Liver (tissue), 9 donors: ENCODE data around the gene AJM1. TPM values are rescaled to one million over a fixed set of nuclear protein-coding genes. Genes with fewer than 3 reads are reported as not detected.

ENCODE experiments used
- DNase-seq: peaks from one replicate; pipeline ENCODE4 v3.0.0-alpha.2; 2017; ENCODE audit warnings: low spot score
- H3K27ac ChIP-seq, 2 donors: one replicate each; pipeline ENCODE4 v1.7.0; 2013; ENCODE audit warnings: inconsistent platforms in 2 of 2, low read length in 2 of 2, control low read depth in 1 of 2, low read depth in 1 of 2, mild to moderate bottlenecking in 1 of 2
- H3K27me3 ChIP-seq, 4 donors: one replicate each; pipeline versions ENCODE4 v1.6.1 to v1.7.0; 2013; ENCODE audit warnings: low read length in 3 of 4, inconsistent platforms in 1 of 4, mild to moderate bottlenecking in 1 of 4, moderate library complexity in 1 of 4; ENCODE audit not compliant: control insufficient read depth in 4 of 4, insufficient read depth in 4 of 4
- H3K36me3 ChIP-seq, 4 donors: one replicate each; pipeline versions ENCODE4 v1.6.1 to v1.7.0; 2013; ENCODE audit warnings: low read length in 3 of 4, mild to moderate bottlenecking in 3 of 4, low read depth in 1 of 4, moderate library complexity in 1 of 4; ENCODE audit not compliant: control insufficient read depth in 4 of 4, insufficient read depth in 3 of 4
- H3K4me1 ChIP-seq, 4 donors: one replicate each; pipeline versions ENCODE4 v1.6.1 to v1.7.0; 2013; ENCODE audit warnings: low read length in 3 of 4, mild to moderate bottlenecking in 3 of 4, moderate library complexity in 1 of 4; ENCODE audit not compliant: control insufficient read depth in 4 of 4, insufficient read depth in 4 of 4
- H3K4me3 ChIP-seq, 3 donors: one replicate each; pipeline versions ENCODE4 v1.6.1 to v1.7.0; 2013; ENCODE audit warnings: low read length in 3 of 3, control low read depth in 1 of 3, low read depth in 1 of 3, mild to moderate bottlenecking in 1 of 3
- H3K9ac ChIP-seq, 2 donors: one replicate each; pipeline ENCODE4 v1.7.0; 2013; ENCODE audit warnings: low read length in 2 of 2, mild to moderate bottlenecking in 2 of 2, moderate library complexity in 2 of 2, control low read depth in 1 of 2, low read depth in 1 of 2
- H3K9me3 ChIP-seq, 4 donors: one replicate each; pipeline versions ENCODE4 v1.6.1 to v1.7.0; 2013; ENCODE audit warnings: low read length in 3 of 4; ENCODE audit not compliant: control insufficient read depth in 4 of 4
- CTCF ChIP-seq: fragments of 150-350 bp; IDR thresholded peaks from 2 replicates; pipeline ENCODE4 v1.5.1; 2017; ENCODE audit warnings: improper control_type of control experiment, low read depth, low read length; ENCODE audit not compliant: missing input control
- EGR1 ChIP-seq, 2 donors: IDR thresholded peaks; 2 replicates each; pipeline ENCODE4 v1.6.1; 2016 to 2018; ENCODE audit warnings: antibody characterized with exemption in 2 of 2, low read depth in 2 of 2
- FOXA1 ChIP-seq: IDR thresholded peaks from 2 replicates; pipeline ENCODE4 v1.6.1; 2016; ENCODE audit warnings: antibody characterized with exemption
- HNF4G ChIP-seq: IDR thresholded peaks from 2 replicates; pipeline ENCODE4 v1.6.1; 2016; ENCODE audit warnings: antibody characterized with exemption
- JUND ChIP-seq, 2 donors: IDR thresholded peaks; 2 replicates each; pipeline ENCODE4 v1.6.1; 2016; ENCODE audit warnings: antibody characterized with exemption in 2 of 2
- NR2F2 ChIP-seq: IDR thresholded peaks from 2 replicates; pipeline ENCODE4 v1.6.1; 2016; ENCODE audit warnings: antibody characterized with exemption
- RAD21 ChIP-seq, 2 donors: IDR thresholded peaks; 2 replicates each; pipeline ENCODE4 v1.6.1; 2016; ENCODE audit warnings: antibody characterized with exemption in 2 of 2, mild to moderate bottlenecking in 2 of 2
- REST ChIP-seq: IDR thresholded peaks from 2 replicates; pipeline ENCODE4 v1.6.1; 2016; ENCODE audit warnings: antibody characterized with exemption, mild to moderate bottlenecking
- TAF1 ChIP-seq: conservative IDR thresholded peaks from 2 replicates; pipeline ENCODE4 v1.6.1; 2016; ENCODE audit warnings: antibody characterized with exemption, mild to moderate bottlenecking
- YY1 ChIP-seq: IDR thresholded peaks from 2 replicates; pipeline ENCODE4 v1.6.1; 2016; ENCODE audit warnings: antibody characterized with exemption, mild to moderate bottlenecking
- ZBTB33 ChIP-seq: IDR thresholded peaks from 2 replicates; pipeline ENCODE4 v1.6.1; 2016; ENCODE audit warnings: antibody characterized with exemption
- WGBS: extraction: QIAGEN DNeasy Blood & Tissue Kit; methylation state at CpG from one replicate; pipeline ENCODE4 v1.1.7; 2013; 5-methylcytosine and 5-hydroxymethylcytosine counted together
- polyA plus RNA-seq, 2 donors: library from polyadenylated mRNA; stranded (reverse) in 1 of 2; unstranded in 1 of 2; fragments of 200-250 nt in 1 of 2; fragments of >200 nt in 1 of 2; fragmentation: Nextera tagmentation in 1 of 2; extraction: Ambion mirVana in 1 of 2; gene quantifications; one replicate each; pipeline versions ENCODE4 v1.2.1 to v1.2.3, GENCODE V29; 2013 to 2015
- total RNA-seq, 2 donors: library from RNA; depleted of rRNA; stranded (reverse); fragments of >200 nt; gene quantifications; one replicate each; pipeline ENCODE4 v1.2.3, GENCODE V29; 2014
- donor health status: healthy.
- donor health status: healthy.
- donor health status: healthy.
- donor health status: healthy.
- donor health status: healthy.

The AJM1 gene
- total and polyA plus RNA-seq, 4 donors, result 0.56 to 2.3 (median 0.82) TPM

- TF ChIP-seq ZBTB33 (no peak), TAF1 (no peak), NR2F2 (no peak), YY1 (no peak)
Observed at GRCh38 chr9:136857166-136857565, 14.9 kb downstream of the AJM1 start (continued).

GRCh38 chr9:136857581-136858412 is 15.5 kb downstream of the AJM1 start:
- H3K9ac ChIP-seq, result no peak overlapping the region
- peaks cover 22 to 64% (median 39%) of the 10 kb centered on the region in 4 donors for H3K4me1 ChIP-seq
- DNase-seq, result no peak
- peak overlapping the region in 1 of 2 donors; percentile 19 for H3K27ac ChIP-seq
- WGBS, result 81% methylated on average over 29 of the region's 29 CpGs
- no peak overlapping the region for H3K4me3 ChIP-seq
- H3K36me3 ChIP-seq, result peaks cover 9 to 15% (median 10%) of the 10 kb centered on the region in 4 donors
- no peaks in the 10 kb centered on the region for H3K9me3 ChIP-seq
- TF ChIP-seq NR2F2, result no peak
- no peak for TF ChIP-seq FOXA1
- TF ChIP-seq YY1, result no peak
- no peak for TF ChIP-seq ZBTB33
- no peak for TF ChIP-seq EGR1 (IDR thresholded peaks at IDR 0.05; ENCODE audit: low read depth in 2 of 2)
- TF ChIP-seq JUND (IDR thresholded peaks at IDR 0.05), result no peak
- TF ChIP-seq RAD21 (IDR thresholded peaks at IDR 0.05), result no peak
- TF ChIP-seq REST, result no peak
- no peak for TF ChIP-seq CTCF
- TF ChIP-seq HNF4G, result no peak
- no peak for TF ChIP-seq TAF1
- H3K27me3 ChIP-seq, result no peaks in the 10 kb centered on the region
